ENCODE results near the gene LINGO3.
"Not testable (repeated sequence)": the region's sequence is repeated elsewhere in the genome, so short reads cannot be mapped to it uniquely, and the experiment has no call there.

Gene LINGO3

DNA sequence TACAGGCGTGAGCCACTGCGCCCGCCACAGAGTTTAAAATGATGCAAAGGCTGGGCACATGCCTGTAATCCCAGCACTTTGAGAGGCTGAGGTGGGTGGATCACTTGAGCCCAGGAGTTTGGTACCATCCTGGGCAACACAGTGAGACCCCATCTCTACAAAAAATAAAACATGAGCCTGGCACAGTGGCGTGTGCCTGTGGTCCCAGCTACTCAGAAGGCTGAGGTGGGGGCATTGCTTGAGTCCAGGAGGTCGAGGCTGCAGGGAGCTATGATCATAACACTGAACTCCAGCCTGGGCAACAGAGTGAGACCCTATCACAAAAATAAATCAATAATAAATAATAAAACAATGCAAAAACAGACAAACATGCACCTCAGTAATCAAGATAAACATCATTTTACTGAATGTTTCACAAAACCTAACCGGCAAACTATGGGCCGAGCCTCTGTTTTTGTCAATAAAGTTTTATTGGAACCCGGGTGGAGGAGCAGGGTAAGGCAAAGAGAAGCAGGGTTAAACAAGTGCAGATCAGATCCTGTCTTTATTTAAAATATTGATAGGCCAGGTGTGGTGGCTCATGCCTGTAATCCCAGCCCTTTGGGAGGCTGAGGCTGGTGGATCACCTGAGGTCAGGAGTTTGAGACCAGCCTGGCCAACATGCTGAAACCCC, 24.0 kb downstream of the LINGO3 start:
- in situ Hi-C loops (cut with HindIII; ENCODE audit: low sequenced_read_pairs), result no loop called here

DNA sequence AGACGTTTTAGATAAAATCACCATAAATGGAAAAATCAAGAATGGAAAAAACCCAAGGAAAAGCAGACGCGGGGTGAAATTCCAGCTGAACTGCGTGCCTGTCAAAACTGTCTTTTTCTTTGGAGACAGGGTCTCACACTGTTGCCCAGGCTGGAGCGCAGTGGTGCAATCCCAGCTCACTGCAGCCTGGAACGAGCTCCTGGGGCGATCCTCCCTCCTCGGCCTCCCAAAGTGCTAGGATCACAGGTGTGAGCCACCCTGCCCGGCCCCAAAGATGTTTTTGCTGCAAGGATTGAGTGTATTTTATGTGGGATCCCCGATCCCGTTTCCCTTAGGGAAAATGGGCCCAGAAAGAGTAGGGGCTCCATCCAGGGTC, 25.1 kb downstream of the LINGO3 start:
- in situ Hi-C loops (cut with HindIII; ENCODE audit: low sequenced_read_pairs), result no loop called here

DNA sequence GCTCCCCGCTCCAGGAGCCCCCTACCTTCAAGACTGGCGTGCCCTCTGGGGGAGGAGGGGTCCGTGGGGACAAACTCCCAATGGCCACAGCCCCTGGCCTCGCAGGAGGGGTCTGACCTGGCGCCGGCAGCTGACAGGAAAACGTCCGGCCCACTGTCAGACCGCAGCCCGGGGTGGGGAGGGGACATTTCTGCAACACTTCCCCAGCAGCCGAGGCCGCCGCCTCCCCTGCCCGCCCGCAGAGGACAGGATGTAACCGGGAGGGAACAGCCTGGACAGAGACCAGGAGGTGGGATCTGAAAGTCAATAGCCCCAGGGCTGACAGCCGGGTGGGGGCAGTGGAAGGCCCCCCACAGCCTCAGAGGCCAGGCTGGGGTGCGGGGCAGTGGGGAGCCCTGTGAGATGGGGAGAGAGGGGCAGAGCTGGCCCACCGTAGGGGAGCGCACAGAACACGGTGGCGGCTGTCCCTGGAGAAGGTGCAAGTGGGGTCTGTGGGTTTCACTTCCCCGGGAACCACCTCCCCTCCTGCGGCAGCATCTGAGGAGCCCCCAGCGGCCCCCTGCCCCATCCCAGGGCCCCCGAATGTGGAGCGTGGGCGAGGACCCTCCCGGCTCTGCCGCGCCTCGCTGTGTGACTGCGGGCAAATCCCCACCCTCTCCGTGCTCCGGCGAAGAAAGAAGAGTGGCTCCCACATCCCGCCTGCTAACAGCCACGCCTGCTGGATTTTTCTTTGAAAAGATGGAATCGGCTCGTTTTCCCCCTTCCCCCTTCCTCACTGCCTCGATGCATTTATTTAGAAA, 25.7 kb downstream of the LINGO3 start, which contains the start of gene PEAK3:
Gene PEAK3 (minus strand): TSS at position 114 of the 800 bp plus-strand sequence. CDS start 1,244 bp downstream, outside the sequence.
- in situ Hi-C loops (cut with HindIII; ENCODE audit: low sequenced_read_pairs), result no loop called here

DNA sequence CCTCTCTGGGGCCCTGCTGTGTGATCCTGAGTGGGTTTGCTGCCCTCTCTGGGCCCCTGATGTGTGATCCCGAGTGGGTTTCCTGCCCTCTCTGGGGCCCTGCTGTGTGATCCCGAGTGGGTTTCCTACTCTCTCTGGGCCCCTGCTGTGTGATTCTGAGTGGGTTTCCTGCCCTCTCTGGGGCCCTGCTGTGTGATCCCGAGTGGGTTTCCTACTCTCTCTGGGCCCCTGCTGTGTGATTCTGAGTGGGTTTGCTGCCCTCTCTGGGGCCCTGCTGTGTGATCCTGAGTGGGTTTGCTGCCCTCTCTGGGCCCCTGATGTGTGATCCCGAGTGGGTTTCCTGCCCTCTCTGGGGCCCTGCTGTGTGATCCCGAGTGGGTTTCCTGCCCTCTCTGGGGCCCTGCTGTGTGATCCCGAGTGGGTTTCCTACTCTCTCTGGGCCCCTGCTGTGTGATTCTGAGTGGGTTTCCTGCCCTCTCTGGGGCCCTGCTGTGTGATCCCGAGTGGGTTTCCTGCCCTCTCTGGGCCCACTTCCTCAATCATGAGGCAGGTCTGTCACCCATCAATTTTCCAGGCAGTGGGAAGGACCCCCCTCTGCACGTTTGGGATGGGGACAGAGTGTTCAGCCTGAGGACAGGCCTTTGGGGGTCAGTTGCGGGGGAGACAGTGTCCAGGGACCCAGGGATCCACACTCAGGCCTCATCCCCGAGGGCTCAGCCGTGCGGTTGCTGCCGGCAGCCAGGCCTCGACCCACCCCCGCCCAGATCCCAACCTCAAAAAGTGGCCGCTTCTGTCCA, 26.5 kb downstream of the LINGO3 start:
- in situ Hi-C loops (cut with HindIII; ENCODE audit: low sequenced_read_pairs), result not testable (repeated sequence)

DNA sequence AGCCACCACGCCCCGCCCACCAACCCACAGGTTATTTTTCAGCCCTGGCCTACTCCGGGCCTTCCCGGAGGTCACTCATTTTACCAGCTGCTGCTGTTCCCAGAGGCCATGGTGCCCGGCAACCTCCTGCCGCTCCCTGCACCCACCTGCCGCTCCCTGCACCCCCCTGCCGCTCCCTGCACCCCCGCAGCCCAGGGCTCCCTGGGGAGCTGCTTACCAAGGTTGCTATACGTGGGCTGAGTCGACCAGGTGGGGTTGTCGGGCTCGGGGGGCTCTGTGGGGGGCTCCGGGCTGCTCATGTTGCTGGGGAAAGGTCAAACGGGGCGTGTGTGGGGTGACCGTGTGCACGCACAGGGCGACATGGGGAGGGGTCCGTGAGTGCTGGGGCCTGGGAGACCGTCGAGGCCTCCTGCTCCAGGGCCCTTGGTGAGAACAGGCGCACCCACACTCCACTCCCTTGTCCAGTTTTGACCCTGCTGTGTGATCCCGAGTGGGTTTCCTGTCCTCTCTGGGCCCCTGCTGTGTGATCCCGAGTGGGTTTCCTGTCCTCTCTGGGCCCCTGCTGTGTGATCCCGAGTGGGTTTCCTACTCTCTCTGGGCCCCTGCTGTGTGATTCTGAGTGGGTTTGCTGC, 27.2 kb downstream of the LINGO3 start:
- in situ Hi-C loops (cut with HindIII; ENCODE audit: low sequenced_read_pairs), result no loop called here

DNA sequence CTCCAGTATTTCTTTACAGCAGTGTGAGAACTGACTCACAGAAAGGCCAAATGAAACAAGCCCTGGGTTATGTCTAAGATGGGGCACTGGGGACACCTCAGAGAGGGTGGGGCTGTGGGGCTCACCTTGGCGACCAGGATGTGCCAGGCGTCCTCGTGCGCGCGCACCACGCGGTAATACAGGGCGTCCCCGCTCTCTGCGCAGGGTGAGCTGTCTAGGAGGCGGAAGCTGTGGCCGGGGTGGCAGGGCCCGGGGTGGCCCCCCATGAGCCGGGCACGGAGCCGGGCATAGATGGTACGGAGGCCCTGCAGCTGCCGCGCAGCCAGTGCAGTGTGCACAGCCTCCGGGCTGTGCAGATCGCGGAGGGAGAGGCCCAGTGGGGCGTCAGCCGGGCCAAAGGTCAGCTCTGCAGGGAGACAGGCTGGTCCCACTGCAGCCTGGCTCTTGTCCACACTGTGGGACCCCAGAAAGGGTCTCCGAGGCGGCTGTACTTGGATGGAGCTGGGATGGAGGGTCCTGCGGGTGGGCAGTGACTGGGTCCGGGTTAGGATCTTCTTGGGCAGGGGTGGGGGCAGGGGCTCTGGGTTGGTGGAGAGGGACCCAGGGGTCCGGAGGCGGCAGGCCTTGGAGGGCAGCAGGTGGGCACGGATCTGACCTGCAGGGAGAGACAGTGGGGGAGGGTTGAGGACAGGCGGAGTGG, 29.3 kb downstream of the LINGO3 start:
- in situ Hi-C loops (cut with HindIII; ENCODE audit: low sequenced_read_pairs), result no loop called here

DNA sequence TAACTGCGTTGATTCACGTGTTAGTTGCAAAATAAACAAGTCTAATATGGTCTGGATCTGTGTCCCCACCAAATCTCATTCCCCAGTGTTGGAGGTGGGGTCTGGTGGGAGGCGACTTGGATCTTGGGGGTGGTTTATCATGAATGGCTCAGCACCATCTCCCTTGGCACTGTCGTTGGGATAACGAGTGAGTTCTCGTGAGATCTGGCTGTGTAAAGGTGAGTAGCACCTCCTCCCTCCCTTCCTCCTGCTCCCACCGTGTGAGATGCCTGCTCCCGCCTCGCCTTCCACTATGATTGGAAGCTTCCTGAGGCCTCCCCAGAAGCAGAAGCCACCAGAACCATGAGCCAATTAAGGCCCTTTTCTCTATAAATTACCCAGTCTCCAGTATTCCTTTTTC, 30.8 kb downstream of the LINGO3 start:
- in situ Hi-C loops (cut with HindIII; ENCODE audit: low sequenced_read_pairs), result no loop called here

DNA sequence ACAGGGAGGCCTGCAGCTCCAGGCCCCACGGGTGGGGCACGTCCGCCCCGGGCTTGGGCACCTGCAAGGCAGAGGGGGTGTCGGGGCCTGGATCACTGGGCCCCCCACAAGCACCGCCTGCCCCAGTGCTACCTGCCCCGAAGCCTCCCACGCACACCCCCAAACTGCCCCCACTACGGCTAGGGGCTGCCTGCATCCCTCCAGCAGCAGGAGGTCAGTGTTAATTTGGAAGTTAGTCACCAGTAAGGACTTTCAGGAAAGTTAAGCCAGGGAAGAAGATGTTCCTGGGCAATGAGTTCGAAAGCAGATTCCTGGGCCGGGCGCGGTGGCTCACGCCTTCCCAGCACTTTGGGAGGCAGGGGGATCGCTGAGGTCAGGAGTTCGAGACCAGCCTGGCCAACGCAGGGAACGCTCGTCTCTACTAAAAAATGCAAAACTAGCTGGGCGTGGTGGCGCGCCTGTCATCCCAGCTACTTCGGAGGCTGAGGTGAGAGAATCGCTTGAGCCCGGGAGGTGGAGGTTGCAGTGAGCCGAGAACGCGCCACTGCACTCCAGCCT, 31.4 kb downstream of the LINGO3 start:
- in situ Hi-C loops (cut with HindIII; ENCODE audit: low sequenced_read_pairs), result no loop called here

DNA sequence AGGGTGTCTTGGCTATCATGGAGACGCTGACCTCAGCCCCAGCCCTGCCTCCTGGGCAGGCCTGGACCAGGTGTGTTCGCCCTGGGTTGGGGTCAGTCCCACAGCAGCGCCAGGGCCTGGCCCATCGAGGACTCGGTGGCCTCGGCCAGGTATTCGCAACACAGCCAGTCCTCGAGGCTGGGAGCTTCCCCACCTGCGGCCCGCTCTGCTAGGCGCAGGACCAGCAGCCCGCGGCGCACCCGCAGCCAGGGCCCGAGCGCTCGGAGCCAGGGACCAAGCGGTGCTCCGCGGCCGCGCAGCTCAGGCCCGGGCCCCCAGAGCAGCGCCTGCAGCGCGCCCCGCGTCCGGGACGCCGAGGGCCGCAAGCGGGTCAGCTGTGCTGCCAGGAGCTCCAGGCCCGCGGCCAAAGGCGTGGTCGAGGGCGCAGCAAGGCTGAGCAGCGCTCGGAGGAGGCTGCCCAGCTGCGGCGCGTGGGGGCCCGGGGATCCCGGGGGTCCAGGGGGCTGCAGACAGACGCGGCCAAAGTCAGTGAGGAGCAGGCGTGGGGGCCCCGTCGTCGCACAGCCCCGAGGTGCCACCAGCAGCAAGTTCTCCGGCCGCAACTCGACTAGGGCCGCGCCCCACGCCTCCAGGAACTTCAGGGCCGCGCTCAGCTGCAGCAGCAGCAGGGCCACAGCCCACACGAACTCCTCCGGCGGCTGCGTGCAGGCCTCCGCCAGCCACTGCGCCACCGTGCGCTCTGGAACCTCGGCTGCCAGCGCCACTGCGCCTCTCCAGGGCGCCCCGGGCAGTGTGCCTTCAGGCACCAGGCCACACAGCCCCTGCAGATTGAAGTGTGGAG, 32.1 kb downstream of the LINGO3 start:
- in situ Hi-C loops (cut with HindIII; ENCODE audit: low sequenced_read_pairs), result no loop called here

DNA sequence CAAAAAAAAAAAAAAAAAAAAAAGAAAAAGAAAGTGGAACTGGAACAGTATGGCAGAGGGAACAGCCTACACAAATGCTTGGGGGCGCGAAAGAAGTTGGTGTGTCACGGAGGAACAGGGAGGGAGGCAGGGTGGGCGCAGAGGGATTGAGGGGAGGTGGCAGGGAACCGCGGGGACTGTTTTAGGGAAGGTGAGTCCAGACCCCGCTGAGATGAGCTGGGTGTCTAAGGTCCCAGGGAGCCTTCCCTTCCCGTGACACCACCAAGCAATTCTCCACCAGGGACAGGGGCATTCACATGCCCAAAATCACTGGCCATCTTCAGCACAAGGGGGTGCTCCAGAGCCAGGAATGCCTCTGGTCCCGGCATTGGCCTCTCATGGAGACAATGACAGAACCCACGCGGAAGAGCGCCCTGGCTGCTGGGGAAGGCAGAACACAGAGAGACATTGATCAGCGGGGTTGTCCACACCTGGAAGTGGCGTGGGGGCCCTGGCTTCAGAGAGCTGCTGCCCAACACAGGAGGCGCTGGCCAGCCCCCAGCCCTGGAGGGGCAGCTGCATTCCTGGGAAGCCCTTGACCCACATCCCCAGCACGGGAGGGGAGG, 32.9 kb downstream of the LINGO3 start:
- in situ Hi-C loops (cut with HindIII; ENCODE audit: low sequenced_read_pairs), result no loop called here

DNA sequence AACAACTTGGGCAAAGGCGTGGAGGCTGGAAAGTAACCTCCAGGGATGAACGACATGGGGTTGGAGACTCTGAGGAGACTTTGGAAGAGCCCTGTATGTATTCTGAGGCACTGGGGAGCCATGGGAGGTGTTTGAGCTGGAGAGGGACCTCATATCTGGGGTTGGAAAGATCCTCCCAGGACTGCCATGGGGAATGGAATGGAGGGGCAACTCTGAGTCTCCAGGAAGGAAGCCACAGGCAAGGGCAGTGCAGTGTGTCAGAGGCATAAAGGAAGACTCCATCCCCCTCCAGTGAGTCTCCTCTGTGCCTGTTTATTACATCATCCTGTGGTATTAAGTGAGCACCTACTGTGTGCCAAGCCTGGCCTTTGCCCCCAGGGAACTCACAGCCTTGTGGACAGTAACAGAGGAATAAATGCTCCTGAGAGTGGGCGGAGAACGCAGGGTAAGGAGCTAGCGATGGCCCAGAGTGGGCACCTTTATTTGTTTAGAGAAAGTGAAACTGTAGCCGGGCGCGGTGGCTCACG, 33.7 kb downstream of the LINGO3 start:
- in situ Hi-C loops (cut with HindIII; ENCODE audit: low sequenced_read_pairs), result no loop called here

DNA sequence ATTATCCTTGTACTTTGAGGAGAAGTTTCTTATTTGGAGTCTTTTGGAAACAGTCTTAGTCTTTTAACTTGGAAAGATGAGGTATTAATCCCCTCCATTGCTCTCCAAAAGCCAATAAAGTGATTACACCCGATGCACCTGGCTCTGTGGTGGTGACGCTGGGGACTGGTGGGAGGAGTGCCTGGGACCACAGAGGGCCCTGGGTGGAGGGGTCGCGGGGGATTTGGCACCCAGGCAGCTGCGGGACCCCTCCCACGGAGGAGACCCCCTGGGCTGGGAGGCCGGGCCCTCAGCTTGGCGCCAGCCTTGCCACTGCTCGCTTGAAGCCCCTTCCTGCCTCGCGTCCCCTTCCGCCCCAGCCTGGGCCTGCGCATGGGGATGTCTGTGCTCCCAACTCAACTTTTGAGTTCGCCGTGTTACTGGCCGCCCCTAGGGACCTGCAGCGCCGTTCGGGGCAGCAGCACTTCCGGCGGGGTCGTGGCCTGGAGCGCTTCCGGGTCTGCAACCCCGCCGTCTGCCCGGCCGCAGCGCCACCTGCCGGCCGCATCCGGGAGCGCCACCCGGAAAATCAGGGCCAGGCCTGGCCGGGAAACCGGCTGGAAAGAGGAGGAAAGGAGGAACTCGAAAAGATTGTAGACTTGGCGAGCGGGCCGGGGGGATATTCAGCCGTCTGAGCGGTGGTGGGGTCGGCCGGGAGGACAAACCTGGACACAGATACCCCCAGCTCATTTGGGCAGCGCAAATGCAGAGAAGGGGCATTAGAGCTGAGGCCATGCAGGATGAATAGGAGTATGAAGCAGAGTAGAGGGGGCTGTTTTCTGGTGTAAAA, 34.4 kb downstream of the LINGO3 start:
- in situ Hi-C loops (cut with HindIII; ENCODE audit: low sequenced_read_pairs), result no loop called here

DNA sequence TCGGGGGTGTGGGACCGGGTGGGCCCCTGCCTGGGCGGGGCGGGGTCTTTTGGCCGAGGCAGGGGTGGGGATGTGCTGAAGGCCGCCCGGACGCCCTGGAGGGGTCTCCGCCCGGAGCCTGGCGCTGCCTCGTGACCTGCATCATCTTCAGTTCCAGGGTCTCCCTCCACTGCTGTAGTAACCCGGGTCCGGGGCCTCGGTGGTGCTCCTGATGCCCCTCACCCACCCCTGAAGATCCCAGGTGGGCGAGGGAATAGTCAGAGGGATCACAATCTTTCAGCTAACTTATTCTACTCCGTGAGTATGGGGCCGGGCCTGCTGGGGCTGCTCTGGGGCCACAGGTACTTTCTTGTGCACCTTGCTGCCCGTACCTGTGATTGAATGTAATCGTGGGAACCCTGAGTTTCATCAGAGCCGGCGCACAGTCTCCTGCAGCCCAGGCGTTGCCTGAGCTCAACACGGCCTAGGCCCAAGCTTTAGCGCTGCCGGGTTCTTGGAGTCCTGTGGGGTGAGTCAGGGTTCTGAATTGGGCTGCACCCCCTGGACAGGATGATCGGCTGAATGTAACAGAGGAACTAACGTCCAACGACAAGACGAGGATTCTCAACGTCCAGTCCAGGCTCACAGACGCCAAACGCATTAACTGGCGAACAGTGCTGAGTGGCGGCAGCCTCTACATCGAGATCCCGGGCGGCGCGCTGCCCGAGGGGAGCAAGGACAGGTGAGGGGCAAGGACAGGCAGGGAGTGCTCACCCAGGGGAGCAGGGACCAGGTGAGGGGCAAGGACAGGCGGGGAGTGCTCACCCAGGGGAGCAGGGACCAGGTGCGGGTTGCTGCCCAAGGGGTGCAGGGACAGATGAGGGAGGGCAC, 36.5 kb downstream of the LINGO3 start:
- in situ Hi-C loops (cut with HindIII; ENCODE audit: low sequenced_read_pairs), result no loop called here

DNA sequence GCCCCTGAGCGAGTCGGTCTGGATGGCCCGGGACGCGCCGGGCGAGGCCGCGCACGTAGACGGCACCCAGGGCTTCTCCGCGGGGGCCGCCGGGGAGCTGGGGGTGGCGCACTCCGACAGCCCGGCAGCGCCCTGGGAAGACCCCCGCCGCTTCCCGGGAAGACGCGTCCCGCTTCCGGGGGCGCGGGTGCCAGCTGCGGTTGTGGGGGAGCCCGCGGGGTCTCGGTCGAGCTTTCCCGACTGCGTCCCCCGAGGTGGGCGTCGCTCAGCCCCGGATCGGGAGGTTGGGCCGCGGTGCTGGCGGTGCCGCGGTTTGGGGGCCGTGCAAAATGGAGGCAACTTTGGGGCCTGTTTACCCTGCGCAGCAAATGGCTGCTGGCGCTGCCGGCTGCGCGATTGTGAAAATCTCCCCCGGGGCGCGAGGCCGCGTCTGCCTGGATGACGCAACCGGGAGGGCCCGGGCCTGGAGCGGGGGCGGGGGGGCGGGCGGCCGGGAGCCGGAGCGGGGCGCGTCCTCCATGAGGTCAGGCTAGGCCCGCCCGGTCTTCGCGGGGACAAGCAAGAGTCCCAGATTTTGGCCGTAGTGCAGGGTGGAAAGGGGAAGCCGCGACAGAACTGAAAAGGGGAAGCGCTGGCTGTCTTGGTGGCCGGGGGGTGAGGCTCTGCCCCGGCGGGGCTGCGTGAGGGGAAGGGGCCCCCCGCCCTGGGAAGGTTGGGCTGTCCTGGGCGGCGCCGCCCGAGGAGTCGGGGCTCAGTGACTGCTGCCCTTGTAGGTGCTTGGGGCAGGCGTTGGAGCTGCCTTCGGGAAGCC, 37.3 kb downstream of the LINGO3 start:
- in situ Hi-C loops (cut with HindIII; ENCODE audit: low sequenced_read_pairs), result no loop called here

DNA sequence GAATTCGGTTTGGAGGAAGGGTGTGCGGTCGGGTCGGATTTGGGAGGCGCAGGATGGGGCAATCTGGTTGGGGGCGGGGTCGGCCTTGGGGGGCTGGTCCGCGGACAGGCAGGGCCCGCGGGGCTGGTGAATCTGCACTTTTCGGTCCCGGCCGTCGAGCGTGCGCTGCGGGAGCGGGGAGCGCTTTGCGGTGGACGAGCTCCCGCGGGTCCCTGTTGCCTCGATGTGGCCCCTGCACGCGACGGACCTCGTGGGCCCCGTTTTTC, 37.9 kb downstream of the LINGO3 start:
- in situ Hi-C loops (cut with HindIII; ENCODE audit: low sequenced_read_pairs), result no loop called here

All from DLD1 (cell line).